Astrocyte (in vitro differentiated cells and primary cell): ENCODE results near the gene FKBP1A.

Experiments used
- CTCF ChIP-seq: IDR thresholded peaks from 2 replicates; pipeline ENCODE4 v1.5.1; 2011; ENCODE audit warnings: low read depth, mild to moderate bottlenecking, inconsistent platforms, low read length, moderate library complexity; ENCODE audit not compliant: insufficient read depth
- EZH2 ChIP-seq: IDR thresholded peaks from 2 replicates; pipeline ENCODE4 v1.6.1; 2012; ENCODE audit warnings: mild to moderate bottlenecking, low read length, inconsistent platforms; ENCODE audit not compliant: insufficient read depth

- TF ChIP-seq CTCF = no peak
- no peak for TF ChIP-seq EZH2
These were observed 3.9 kb downstream of the FKBP1A start for GRCh38 chr20:1388741-1389483.
